SU-DHL-6 (cell line): ENCODE measurements around the gene ZNF628.

Source experiments
- EZH2phosphoT487 ChIP-seq: fragments of 200-600 bp; sonication (generic), shearing (Covaris generic); conservative IDR thresholded peaks from 2 replicates; pipeline ENCODE4 v1.6.1; 2018; ENCODE audit warnings: mild to moderate bottlenecking, antibody characterized with exemption, low read length, moderate library complexity, mixed read lengths
- TF ChIP-seq, protein P1 (sequence below): fragments of 200-600 bp; sonication (generic); IDR thresholded peaks from one replicate; pipeline ENCODE4 v1.5.1; 2017; ENCODE audit warnings: antibody characterized with exemption, mild to moderate bottlenecking, low read length, moderate library complexity; ENCODE audit not compliant: insufficient read depth, poor library complexity, severe bottlenecking

DNA sequence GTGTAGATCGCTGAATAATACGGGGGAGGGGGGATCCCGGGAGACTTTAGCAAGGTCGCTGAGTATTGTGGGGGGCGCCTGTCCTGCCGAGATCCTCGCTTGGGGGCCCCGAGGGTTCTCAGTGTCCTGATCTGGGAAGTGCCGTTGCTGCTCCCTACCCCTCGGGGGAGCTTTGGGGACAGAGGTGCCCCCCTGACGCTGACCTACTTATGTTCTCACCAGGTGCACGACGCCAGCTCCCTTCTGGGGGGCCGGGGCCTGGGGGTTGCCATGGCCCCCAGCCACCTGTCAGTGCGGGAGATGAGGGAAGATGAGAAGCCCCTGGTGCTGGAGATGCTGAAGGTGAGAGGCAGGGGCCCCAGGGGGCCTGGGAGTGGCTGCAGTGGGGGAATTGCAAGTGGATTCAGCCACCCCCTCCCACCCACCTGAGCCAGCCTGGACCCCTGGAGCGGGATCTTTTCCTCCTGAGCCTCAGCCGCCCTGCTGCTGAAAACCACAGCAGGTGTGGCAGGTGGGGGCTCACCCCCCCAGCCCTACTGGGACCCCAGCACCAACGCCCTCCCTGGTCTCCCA, 9.1 kb downstream of the ZNF628 start:
- TF ChIP-seq, protein P1, sequence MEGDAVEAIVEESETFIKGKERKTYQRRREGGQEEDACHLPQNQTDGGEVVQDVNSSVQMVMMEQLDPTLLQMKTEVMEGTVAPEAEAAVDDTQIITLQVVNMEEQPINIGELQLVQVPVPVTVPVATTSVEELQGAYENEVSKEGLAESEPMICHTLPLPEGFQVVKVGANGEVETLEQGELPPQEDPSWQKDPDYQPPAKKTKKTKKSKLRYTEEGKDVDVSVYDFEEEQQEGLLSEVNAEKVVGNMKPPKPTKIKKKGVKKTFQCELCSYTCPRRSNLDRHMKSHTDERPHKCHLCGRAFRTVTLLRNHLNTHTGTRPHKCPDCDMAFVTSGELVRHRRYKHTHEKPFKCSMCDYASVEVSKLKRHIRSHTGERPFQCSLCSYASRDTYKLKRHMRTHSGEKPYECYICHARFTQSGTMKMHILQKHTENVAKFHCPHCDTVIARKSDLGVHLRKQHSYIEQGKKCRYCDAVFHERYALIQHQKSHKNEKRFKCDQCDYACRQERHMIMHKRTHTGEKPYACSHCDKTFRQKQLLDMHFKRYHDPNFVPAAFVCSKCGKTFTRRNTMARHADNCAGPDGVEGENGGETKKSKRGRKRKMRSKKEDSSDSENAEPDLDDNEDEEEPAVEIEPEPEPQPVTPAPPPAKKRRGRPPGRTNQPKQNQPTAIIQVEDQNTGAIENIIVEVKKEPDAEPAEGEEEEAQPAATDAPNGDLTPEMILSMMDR, result no peak
- no peak for TF ChIP-seq EZH2phosphoT487
